Esophagus muscularis mucosa (tissue), 4 donors: ENCODE data around the gene KRTAP24-1. TPM values are rescaled to one million over a fixed set of nuclear protein-coding genes. Genes with fewer than 3 reads are reported as not detected.

ENCODE experiments used
- DNase-seq: peaks from one replicate; pipeline ENCODE4 v3.0.0-alpha.2; 2017; ENCODE audit errors: extremely low spot score
- H3K27ac ChIP-seq, 4 donors: fragments of 200-600 bp; sonication (generic); replicated peaks in 1 of 4; 1 replicate in 3 of 4; 2 replicates in 1 of 4; pipeline ENCODE4 v1.5.1; 2016 to 2019; ENCODE audit warnings: mild to moderate bottlenecking in 1 of 4
- H3K27me3 ChIP-seq, 4 donors: fragments of 200-600 bp; sonication (generic); one replicate each; pipeline versions ENCODE4 v1.5.1 to v1.6.0; 2016 to 2019
- H3K36me3 ChIP-seq, 4 donors: fragments of 200-600 bp; sonication (generic); one replicate each; pipeline ENCODE4 v1.5.1; 2016 to 2019
- H3K4me1 ChIP-seq, 4 donors: fragments of 200-600 bp; sonication (generic); one replicate each; pipeline ENCODE4 v1.5.1; 2016 to 2019
- H3K4me3 ChIP-seq, 4 donors: fragments of 200-600 bp; sonication (generic); 1 replicate in 2 of 4; 2 replicates in 2 of 4; pipeline ENCODE4 v1.5.1; 2016 to 2019; ENCODE audit warnings: mild to moderate bottlenecking in 4 of 4, moderate library complexity in 1 of 4
- H3K9me3 ChIP-seq, 4 donors: fragments of 200-600 bp; sonication (generic); 1 replicate in 3 of 4; 2 replicates in 1 of 4; pipeline ENCODE4 v1.5.1; 2016 to 2019
- CTCF ChIP-seq, 3 experiments: fragments of 200-600 bp in 2 of 3; fragments of 450-650 bp in 1 of 3; sonication (generic) in 2 of 3; IDR thresholded peaks; one replicate each; pipeline ENCODE4 v1.5.1; 2017 to 2019; ENCODE audit warnings: antibody characterized with exemption in 3 of 3, mild to moderate bottlenecking in 2 of 3, moderate library complexity in 1 of 3
- EP300 ChIP-seq: sonication (generic); formaldehyde crosslinking; IDR thresholded peaks from one replicate; pipeline ENCODE4 v1.6.1; 2017; ENCODE audit warnings: antibody characterized with exemption
- POLR2A ChIP-seq: fragments of 450-650 bp; IDR thresholded peaks from one replicate; pipeline ENCODE4 v1.6.1; 2017; ENCODE audit warnings: antibody characterized with exemption, moderate library complexity, mild to moderate bottlenecking, low read depth
- POLR2AphosphoS5 ChIP-seq, 2 donors: sonication (generic); formaldehyde crosslinking; IDR thresholded peaks; one replicate each; pipeline ENCODE4 v1.6.1; 2017; ENCODE audit warnings: antibody characterized with exemption in 2 of 2
- WGBS: methylation state at CpG from one replicate; pipeline ENCODE4 v1.1.5; 2018; 5-methylcytosine and 5-hydroxymethylcytosine counted together
- intact Hi-C: fragments of 100-400 bp; cut with DNase I; formaldehyde crosslinking; loops from one replicate; pipeline ENCODE4 v1.15.1; 2023
- total RNA-seq, 4 donors: library from RNA; depleted of rRNA; stranded (reverse); fragments of >200 nt; gene quantifications; one replicate each; pipeline versions ENCODE4 v1.1.0 to v1.2.1, GENCODE V29; 2016

KRTAP24-1 gene
- total RNA-seq, 4 donors from 2014 or later, result not detected

GRCh38 chr21:30269803-30270530, 12.8 kb downstream of the KRTAP24-1 start:
- 65% methylated on average over 3 of the region's 3 CpGs for WGBS
- Histone ChIP-seq H3K9me3 (peaks cover 0 to 6% (median 2%) of the 10 kb centered on the region in 4 donors), H3K27me3 (no peaks in the 10 kb centered on the region), H3K4me1 (no peaks in the 10 kb centered on the region), H3K4me3 (no peak overlapping the region), H3K27ac (no peak overlapping the region), H3K36me3 (no peaks in the 10 kb centered on the region)
- intact Hi-C loops, result no loop called here
- TF ChIP-seq POLR2A, result no peak
- no peak for TF ChIP-seq POLR2AphosphoS5 (IDR thresholded peaks at IDR 0.05)
- no peak for TF ChIP-seq EP300
- no peak for TF ChIP-seq CTCF (IDR thresholded peaks at IDR 0.05)
- DNase-seq, result no peak

- Histone ChIP-seq H3K27me3 (no peaks in the 10 kb centered on the region), H3K27ac (no peak overlapping the region), H3K9me3 (peaks cover 0 to 6% (median 2%) of the 10 kb centered on the region in 4 donors), H3K4me3 (no peak overlapping the region), H3K4me1 (no peaks in the 10 kb centered on the region), H3K36me3 (no peaks in the 10 kb centered on the region)
- DNase-seq, result no peak
- 52% methylated on average over 5 of the region's 5 CpGs for WGBS
- intact Hi-C loops, result no loop called here
- TF ChIP-seq POLR2AphosphoS5 (IDR thresholded peaks at IDR 0.05) (no peak), POLR2A (no peak), EP300 (no peak), CTCF (IDR thresholded peaks at IDR 0.05) (no peak)
Measured at GRCh38 chr21:30268608-30269197, 14.0 kb downstream of the KRTAP24-1 start.

- WGBS, result 72% methylated on average over 4 of the region's 4 CpGs
- TF ChIP-seq CTCF (IDR thresholded peaks at IDR 0.05), result no peak
- TF ChIP-seq POLR2AphosphoS5 (IDR thresholded peaks at IDR 0.05), result no peak
- no peak for TF ChIP-seq EP300
- no peak for TF ChIP-seq POLR2A
- no peak overlapping the region for H3K4me3 ChIP-seq
Measured at GRCh38 chr21:30257773-30258172, 25.0 kb downstream of the KRTAP24-1 start.

GRCh38 chr21:30256100-30256499, 26.6 kb downstream of the KRTAP24-1 start:
- 90% methylated on average over 4 of the region's 4 CpGs for WGBS

More at GRCh38 chr21:30257773-30258172, 25.0 kb downstream of the KRTAP24-1 start:
- DNase-seq, result no peak
- no peaks in the 10 kb centered on the region for H3K36me3 ChIP-seq
- no peaks in the 10 kb centered on the region for H3K27me3 ChIP-seq
- H3K27ac ChIP-seq, result no peak overlapping the region
- no peaks in the 10 kb centered on the region for H3K9me3 ChIP-seq
- no peaks in the 10 kb centered on the region for H3K4me1 ChIP-seq
- intact Hi-C loops, result no loop called here

More at GRCh38 chr21:30256100-30256499, 26.6 kb downstream of the KRTAP24-1 start:
- Histone ChIP-seq H3K9me3 (peaks cover 0 to 4% (median 0%) of the 10 kb centered on the region in 4 donors), H3K4me1 (no peaks in the 10 kb centered on the region), H3K27me3 (no peaks in the 10 kb centered on the region), H3K4me3 (no peak overlapping the region), H3K27ac (no peak overlapping the region), H3K36me3 (no peaks in the 10 kb centered on the region)
- DNase-seq, result no peak
- intact Hi-C loops, result no loop called here
- no peak for TF ChIP-seq EP300
- no peak for TF ChIP-seq POLR2A
- no peak for TF ChIP-seq POLR2AphosphoS5 (IDR thresholded peaks at IDR 0.05)
- no peak for TF ChIP-seq CTCF (IDR thresholded peaks at IDR 0.05)
